ENCODE data around the gene ERCC3. TPM values are rescaled to one million over a fixed set of nuclear protein-coding genes. Genes with fewer than 3 reads are reported as not detected.
"Not testable (repeated sequence)": the region's sequence is repeated elsewhere in the genome, so short reads cannot be mapped to it uniquely, and the experiment has no call there.

Gene ERCC3
- total RNA-seq, 4 donors from 2014 or later = 30.0 to 47.2 (median 39.0) TPM

GRCh38 chr2:127216095-127216494 is 77.8 kb downstream of the ERCC3 start:
- intact Hi-C loops (cut with DNase I; ENCODE audit: low total_unique reads) (no loop called here), in situ Hi-C loops (cut with MboI; ENCODE audit: low pct_ligation_motif_present in 1 of 4, low pct_unique_long_range_greater_than_20kb in 1 of 4, low sequenced_read_pairs in 3 of 4) (no loop called here)
- peaks cover 62% of the 10 kb centered on the region for H3K27me3 ChIP-seq
- no peak for TF ChIP-seq EP300 (IDR thresholded peaks at IDR 0.05; ENCODE audit: low read depth)
- no peak for TF ChIP-seq POLR2AphosphoS5 (IDR thresholded peaks at IDR 0.05)
- H3K9me3 ChIP-seq = no peaks in the 10 kb centered on the region
- no peak overlapping the region for H3K27ac ChIP-seq
- no peak for DNase-seq
- H3K36me3 ChIP-seq = no peaks in the 10 kb centered on the region
- 78 to 82% methylated on average over 2 of the region's 2 CpGs for WGBS, 2 donors (ENCODE audit: low coverage in 1 of 2)
- H3K4me1 ChIP-seq = peaks cover 5 to 20% (median 19%) of the 10 kb centered on the region in 4 donors
- no peak overlapping the region for H3K4me3 ChIP-seq

GRCh38 chr2:127214201-127214600 is 79.7 kb downstream of the ERCC3 start:
- H3K36me3 ChIP-seq; in situ Hi-C loops (cut with MboI; ENCODE audit: low pct_ligation_motif_present in 1 of 4, low pct_unique_long_range_greater_than_20kb in 1 of 4, low sequenced_read_pairs in 3 of 4); H3K27ac ChIP-seq; H3K4me1 ChIP-seq; H3K4me3 ChIP-seq; H3K9me3 ChIP-seq; DNase-seq; intact Hi-C loops (cut with DNase I; ENCODE audit: low total_unique reads): not testable (repeated sequence)
- peaks cover 44% of the 10 kb centered on the region for H3K27me3 ChIP-seq
- WGBS, 2 donors (ENCODE audit: low coverage in 1 of 2) = 72 to 93% methylated on average over 2 of the region's 2 CpGs

- in situ Hi-C loops (cut with MboI; ENCODE audit: low pct_ligation_motif_present in 1 of 4, low pct_unique_long_range_greater_than_20kb in 1 of 4, low sequenced_read_pairs in 3 of 4) = no loop called here
- Histone ChIP-seq H3K27ac (no peak overlapping the region), H3K9me3 (no peaks in the 10 kb centered on the region), H3K4me3 (no peak overlapping the region), H3K27me3 (peaks cover 5% of the 10 kb centered on the region), H3K4me1 (no peaks in the 10 kb centered on the region), H3K36me3 (no peaks in the 10 kb centered on the region)
- no peak for DNase-seq
- intact Hi-C loops (cut with DNase I; ENCODE audit: low total_unique reads) = no loop called here
- no peak for TF ChIP-seq EP300 (IDR thresholded peaks at IDR 0.05; ENCODE audit: low read depth)
- TF ChIP-seq POLR2A (IDR thresholded peaks at IDR 0.05) = no peak
- TF ChIP-seq POLR2AphosphoS5 (IDR thresholded peaks at IDR 0.05) = no peak
- no peak for TF ChIP-seq CTCF (IDR thresholded peaks at IDR 0.05)
- 60 to 88% methylated on average over 2 to 3 of the region's 4 CpGs for WGBS, 2 donors (ENCODE audit: low coverage in 1 of 2)
Observed at GRCh38 chr2:127208313-127208712, 85.6 kb downstream of the ERCC3 start.

Small RNA genes within 50 kb of the gene (small RNA-seq; reads per million reads assigned to genes)
- 0 reads per million in 4 donors for gene RNU6-1147P

Other genes with a start within 250 kb of the ERCC3 start
- gene BIN1, start 187.0 kb downstream of the ERCC3 start, total RNA-seq = 10 to 100 TPM; 33.3 to 39.7 (median 38.4) TPM
- under 1 TPM in 3 of 4 donors, not detected in 1; 0.14 to 0.64 (median 0.20) TPM for gene CYP27C1, start 73.8 kb downstream of the ERCC3 start, total RNA-seq
- gene MAP3K2, start 93.8 kb upstream of the ERCC3 start, total RNA-seq = 10 to 100 TPM; 39.4 to 95.4 (median 72.9) TPM
- gene PROC, start 124.3 kb upstream of the ERCC3 start, total RNA-seq = 1 to 10 TPM in 2 of 4 donors, not detected in 2; 2.9 to 3.0 TPM
- gene IWS1, start 232.3 kb upstream of the ERCC3 start, total RNA-seq = 100 to 1,000 TPM in 1 of 4 donors, 10 to 100 TPM in 3; 27.3 to 139 (median 45.4) TPM
- 100 to 1,000 TPM; 242 to 637 (median 280) TPM for gene MYO7B, start 241.5 kb upstream of the ERCC3 start, total RNA-seq

Data from transverse colon (tissue), 4 donors.